IMR-90 (cell line): Measurements from ENCODE around the gene TAF11L11.

Experiments used
- CTCF ChIP-seq: conservative IDR thresholded peaks from 2 replicates; pipeline ENCODE4 v1.5.1; 2012; ENCODE audit warnings: mild to moderate bottlenecking, low read depth, low read length, improper control_type of control experiment
- ELK1 ChIP-seq: fragments of 150-350 bp; IDR thresholded peaks from 2 replicates; pipeline ENCODE4 v1.6.1; 2016; ENCODE audit warnings: low read depth, mild to moderate bottlenecking, low read length, moderate library complexity, borderline replicate concordance
- RFX5 ChIP-seq: IDR thresholded peaks from 2 replicates; pipeline ENCODE4 v1.8.0; 2012; ENCODE audit warnings: low read depth, mild to moderate bottlenecking, low read length, moderate library complexity

GRCh38 chr5:17614872-17615605 is 11.1 kb downstream of the TAF11L11 start:
- TF ChIP-seq RFX5 (no peak), CTCF (no peak), ELK1 (no peak)
